GM13977 (cell line): ENCODE results near the gene MYMX.

Source experiments
- DNase-seq: peaks from one replicate; pipeline ENCODE4 v3.0.0; 2012; ENCODE audit warnings: low spot score
- CTCF ChIP-seq: IDR thresholded peaks from 2 replicates; pipeline ENCODE4 v1.5.1; 2012; ENCODE audit warnings: mild to moderate bottlenecking, control low read depth; ENCODE audit not compliant: insufficient read depth; ENCODE audit errors: extremely low read depth, missing control alignments
- in situ Hi-C: fragments of 300-500 bp; cut with MboI; formaldehyde crosslinking; loops from one replicate; pipeline ENCODE4 v1.12.0; 2022; ENCODE audit warnings: low sequenced_read_pairs, low pct_unique_long_range_greater_than_20kb, mixed read lengths, inconsistent platforms; ENCODE audit not compliant: unreplicated experiment

MYMX gene

DNA sequence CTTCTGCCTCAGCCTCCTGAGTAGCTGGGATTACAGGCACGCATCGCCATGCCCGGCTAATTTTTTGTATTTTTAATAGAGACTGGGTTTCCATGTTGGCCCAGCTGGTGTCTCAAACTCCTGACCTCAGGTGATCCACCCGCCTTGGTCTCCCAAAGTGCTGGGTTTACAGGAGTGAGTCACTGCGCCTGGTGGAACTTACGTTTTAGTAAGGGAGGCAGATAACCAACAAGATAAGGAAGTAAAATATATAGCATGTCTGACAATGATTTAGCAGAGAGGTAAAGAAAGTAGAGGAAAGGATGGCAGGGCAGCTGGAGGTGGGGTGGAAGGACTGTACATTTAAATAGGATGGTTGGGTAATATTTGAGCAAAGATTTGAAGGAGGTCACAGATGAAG lies 12.8 kb upstream of the MYMX start:
- DNase-seq: no peak
- in situ Hi-C loops: no loop called here
- TF ChIP-seq CTCF: no peak

DNA sequence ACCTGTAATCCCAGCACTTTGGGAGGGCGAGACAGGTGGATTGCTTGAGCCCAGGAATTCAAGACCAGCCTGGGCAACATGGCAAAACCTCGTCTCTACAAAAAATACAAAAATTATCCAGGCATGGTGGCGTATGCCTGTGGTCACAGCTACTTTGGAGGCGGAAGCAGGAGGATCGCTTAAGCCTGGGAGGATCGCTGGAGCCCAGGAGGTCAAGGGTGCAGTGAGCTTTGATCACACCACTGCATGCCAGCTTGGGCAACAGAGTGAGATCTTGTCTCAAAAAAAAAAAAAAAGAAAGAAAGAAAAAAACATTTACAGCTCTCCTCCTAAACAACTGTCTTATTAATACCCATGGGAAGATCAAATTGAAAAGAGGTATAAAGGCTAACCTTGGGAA lies 8.8 kb upstream of the MYMX start:
- no peak for TF ChIP-seq CTCF
- in situ Hi-C loops: no loop called here

GRCh38 chr6:44211284-44211683 lies 5.4 kb upstream of the MYMX start:
- no peak for DNase-seq
- in situ Hi-C loops: no loop called here
- no peak for TF ChIP-seq CTCF

More for the DNA sequence above, 8.8 kb upstream of the MYMX start:
- DNase-seq: no peak

- no peak for DNase-seq
- in situ Hi-C loops: no loop called here
- TF ChIP-seq CTCF: no peak
Measured at GRCh38 chr6:44214307-44214706, 2.4 kb upstream of the MYMX start.

GRCh38 chr6:44217332-44218143 lies 812 bp downstream of the MYMX start:
- in situ Hi-C loops: no loop called here
- peak; percentile 11 for DNase-seq
- TF ChIP-seq CTCF: no peak

DNA sequence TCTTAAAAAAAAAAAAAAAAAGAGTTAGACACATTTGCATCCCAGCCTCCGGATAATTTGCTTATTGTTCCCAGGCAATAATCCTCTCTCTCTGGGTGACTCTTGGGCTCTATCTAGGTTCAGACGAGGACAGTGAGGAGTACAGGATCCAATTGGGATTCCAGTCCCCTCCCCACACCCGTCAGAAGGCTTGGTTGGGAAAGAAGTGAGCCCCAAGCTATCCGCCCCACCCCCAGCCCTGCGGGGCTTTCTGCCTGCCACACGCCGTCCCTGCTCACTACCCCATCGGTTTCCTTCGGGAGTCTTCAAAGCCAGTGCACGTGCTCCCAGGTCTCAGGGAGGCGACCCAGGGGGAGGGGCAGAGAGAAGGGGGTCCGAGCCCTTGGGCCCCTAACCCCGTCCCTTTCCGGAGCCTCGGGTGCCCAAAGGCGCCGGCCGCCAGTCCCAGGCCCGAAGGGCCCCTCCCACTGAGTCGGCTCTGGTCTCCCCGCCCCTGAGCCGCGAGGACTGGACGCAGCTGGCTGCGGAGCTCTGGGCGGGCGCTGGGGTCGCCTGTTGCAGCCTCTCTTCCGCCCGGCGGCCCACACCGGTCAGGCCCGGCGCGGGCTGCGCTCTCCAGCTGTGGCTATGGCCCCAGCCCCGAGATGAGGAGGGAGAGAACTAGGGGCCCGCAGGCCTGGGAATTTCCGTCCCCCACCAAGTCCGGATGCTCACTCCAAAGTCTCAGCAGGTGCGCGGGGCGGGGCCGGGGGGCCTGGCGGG lies 2.5 kb downstream of the MYMX start:
- peak; percentile 89 for DNase-seq
- TF ChIP-seq CTCF: no peak
- in situ Hi-C loops: no loop called here
